OCI-LY3 (cell line): ENCODE data around the gene MAP2K6.

Experiments
- H2AFZ ChIP-seq: fragments of 200-600, 300-600 bp; shearing (Covaris generic); 2 replicates; pipeline ENCODE4 v1.6.0; 2014; ENCODE audit warnings: antibody characterized with exemption, low read depth, low read length
- H3K27ac ChIP-seq: fragments of 200-600, 300-600 bp; sonication (generic); 2 replicates; pipeline ENCODE4 v1.5.1; 2014; ENCODE audit warnings: mild to moderate bottlenecking, low read length, moderate library complexity, mixed read lengths
- H3K27me3 ChIP-seq: fragments of 200-600, 300-600 bp; sonication (generic); 2 replicates; pipeline ENCODE4 v1.6.1; 2014; ENCODE audit warnings: low read depth, low read length, mixed read lengths
- H3K36me3 ChIP-seq: fragments of 200-600, 300-600 bp; sonication (generic); replicated peaks from 2 replicates; pipeline ENCODE3; 2014; ENCODE audit warnings: low read depth, low read length, mixed read lengths
- H3K4me1 ChIP-seq: fragments of 300-600, 200-600 bp; sonication (generic); 2 replicates; pipeline ENCODE4 v1.6.1; 2014; ENCODE audit warnings: low read length, mixed read lengths
- H3K4me2 ChIP-seq: fragments of 200-600, 300-600 bp; sonication (generic); 2 replicates; pipeline ENCODE4 v1.6.1; 2014; ENCODE audit warnings: low read length, mixed read lengths
- H3K4me3 ChIP-seq: fragments of 300-600, 200-600 bp; sonication (generic); 2 replicates; pipeline ENCODE4 v1.5.1; 2014; ENCODE audit warnings: antibody characterized with exemption, mild to moderate bottlenecking, low read length, moderate library complexity
- H3K79me2 ChIP-seq: fragments of 300-600, 200-600 bp; shearing (Covaris generic); 2 replicates; pipeline ENCODE4 v1.6.1; 2014; ENCODE audit warnings: mild to moderate bottlenecking, low read length, mixed read lengths
- H3K9ac ChIP-seq: fragments of 300-600, 200-600 bp; shearing (Covaris generic); 2 replicates; pipeline ENCODE4 v1.6.0; 2014; ENCODE audit warnings: mild to moderate bottlenecking, low read length, moderate library complexity
- H3K9me3 ChIP-seq: fragments of 200-600, 300-600 bp; shearing (Covaris generic); 2 replicates; pipeline ENCODE4 v1.6.1; 2014; ENCODE audit warnings: low read length, mixed read lengths; ENCODE audit not compliant: insufficient read depth
- H4K20me1 ChIP-seq: fragments of 200-600, 300-600 bp; sonication (generic); 2 replicates; pipeline ENCODE4 v1.6.1; 2016; ENCODE audit warnings: low read length, mixed read lengths; ENCODE audit not compliant: insufficient read depth
- EZH2phosphoT487 ChIP-seq: fragments of 200-600 bp; shearing (Covaris generic); IDR thresholded peaks from 2 replicates; pipeline ENCODE4 v1.6.1; 2018; ENCODE audit warnings: antibody characterized with exemption, mixed run types, low read depth
- TF ChIP-seq, protein P1 (sequence below): fragments of 200-600, 300-600 bp; sonication (generic); IDR thresholded peaks from 2 replicates; pipeline ENCODE4 v1.5.1; 2014; ENCODE audit warnings: antibody characterized with exemption, low read length, low read depth

The MAP2K6 gene

DNA sequence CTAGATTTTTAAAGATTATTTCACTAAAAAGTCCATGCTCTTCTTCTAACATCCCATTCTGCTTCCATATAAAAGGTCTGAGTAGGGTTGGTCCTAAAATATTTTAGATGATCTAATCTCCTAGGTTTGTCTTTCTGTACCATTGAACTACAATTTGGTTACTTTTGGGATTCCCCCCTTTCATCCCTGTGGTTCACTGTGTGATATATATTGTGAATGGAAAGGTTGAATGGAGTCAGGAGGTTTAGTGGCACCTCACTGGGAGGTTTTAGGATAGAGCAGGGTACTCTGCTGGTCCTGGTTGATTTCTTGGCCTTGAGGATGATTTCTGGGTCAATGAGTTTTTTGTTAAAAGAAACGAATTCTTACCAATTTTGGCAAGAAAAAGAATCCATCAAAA is 29.5 kb downstream of the MAP2K6 start:
- Histone ChIP-seq H3K4me1 (no peaks in the 10 kb centered on the region), H3K27ac (no peak overlapping the region), H4K20me1 (no peaks in the 10 kb centered on the region), H3K4me3 (no peak overlapping the region), H3K79me2 (no peaks in the 10 kb centered on the region), H3K9me3 (no peaks in the 10 kb centered on the region), H3K27me3 (no peaks in the 10 kb centered on the region), H3K36me3 (no peaks in the 10 kb centered on the region), H3K4me2 (no peak overlapping the region), H3K9ac (no peak overlapping the region), H2AFZ (no peak overlapping the region)
- TF ChIP-seq EZH2phosphoT487, result no peak
- TF ChIP-seq, protein P1, sequence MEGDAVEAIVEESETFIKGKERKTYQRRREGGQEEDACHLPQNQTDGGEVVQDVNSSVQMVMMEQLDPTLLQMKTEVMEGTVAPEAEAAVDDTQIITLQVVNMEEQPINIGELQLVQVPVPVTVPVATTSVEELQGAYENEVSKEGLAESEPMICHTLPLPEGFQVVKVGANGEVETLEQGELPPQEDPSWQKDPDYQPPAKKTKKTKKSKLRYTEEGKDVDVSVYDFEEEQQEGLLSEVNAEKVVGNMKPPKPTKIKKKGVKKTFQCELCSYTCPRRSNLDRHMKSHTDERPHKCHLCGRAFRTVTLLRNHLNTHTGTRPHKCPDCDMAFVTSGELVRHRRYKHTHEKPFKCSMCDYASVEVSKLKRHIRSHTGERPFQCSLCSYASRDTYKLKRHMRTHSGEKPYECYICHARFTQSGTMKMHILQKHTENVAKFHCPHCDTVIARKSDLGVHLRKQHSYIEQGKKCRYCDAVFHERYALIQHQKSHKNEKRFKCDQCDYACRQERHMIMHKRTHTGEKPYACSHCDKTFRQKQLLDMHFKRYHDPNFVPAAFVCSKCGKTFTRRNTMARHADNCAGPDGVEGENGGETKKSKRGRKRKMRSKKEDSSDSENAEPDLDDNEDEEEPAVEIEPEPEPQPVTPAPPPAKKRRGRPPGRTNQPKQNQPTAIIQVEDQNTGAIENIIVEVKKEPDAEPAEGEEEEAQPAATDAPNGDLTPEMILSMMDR, result no peak

DNA sequence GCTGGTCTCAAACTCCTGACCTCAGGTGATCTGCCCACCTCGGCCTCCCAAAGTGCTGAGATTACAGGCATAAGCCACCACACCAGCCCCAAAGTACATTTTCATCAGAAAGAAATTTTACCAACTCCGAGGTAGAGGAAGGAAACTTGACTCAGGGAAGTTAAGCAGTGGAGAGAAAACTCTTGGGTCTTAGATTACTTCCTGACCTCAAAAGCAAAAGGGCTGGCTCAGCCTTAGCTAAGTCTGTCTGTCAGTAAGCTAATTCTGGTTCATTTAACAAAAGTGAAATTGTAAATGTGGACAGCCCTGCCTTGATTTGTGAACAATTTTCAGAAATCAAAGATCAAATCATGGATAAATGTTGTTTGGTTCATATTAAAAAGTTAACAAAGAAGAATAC is 30.6 kb downstream of the MAP2K6 start:
- Histone ChIP-seq H2AFZ (no peak overlapping the region), H3K27ac (no peak overlapping the region), H3K27me3 (no peaks in the 10 kb centered on the region), H4K20me1 (no peaks in the 10 kb centered on the region), H3K4me1 (no peaks in the 10 kb centered on the region), H3K4me3 (no peak overlapping the region), H3K79me2 (no peaks in the 10 kb centered on the region), H3K9ac (no peak overlapping the region), H3K9me3 (no peaks in the 10 kb centered on the region), H3K4me2 (no peak overlapping the region), H3K36me3 (no peaks in the 10 kb centered on the region)
- TF ChIP-seq, protein P1, result no peak
- no peak for TF ChIP-seq EZH2phosphoT487

DNA sequence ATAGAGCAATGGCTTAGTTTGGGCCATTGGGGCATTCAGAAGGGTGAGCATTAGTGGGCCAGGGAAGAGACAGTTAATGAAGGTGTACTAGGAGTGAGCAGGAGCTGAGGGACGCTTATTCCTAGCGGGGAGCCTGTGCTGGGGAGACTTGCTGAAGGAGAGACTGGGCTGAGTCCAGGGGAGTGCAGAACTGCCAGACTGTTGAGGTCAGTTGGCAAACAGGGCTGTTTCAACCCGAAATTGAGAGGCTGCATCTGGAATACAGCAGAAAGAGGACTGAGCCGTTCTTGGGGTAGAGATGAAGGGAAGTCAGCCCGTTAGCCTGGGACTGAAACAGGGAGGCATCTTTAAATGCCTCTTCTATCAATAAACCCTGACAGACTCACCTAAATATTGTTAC is 33.2 kb downstream of the MAP2K6 start:
- no peaks in the 10 kb centered on the region for H3K9me3 ChIP-seq
- no peak overlapping the region for H3K4me2 ChIP-seq
- no peak overlapping the region for H3K4me3 ChIP-seq
- no peak overlapping the region for H2AFZ ChIP-seq
- no peaks in the 10 kb centered on the region for H3K79me2 ChIP-seq
- TF ChIP-seq EZH2phosphoT487, result no peak
- TF ChIP-seq, protein P1, result no peak
- H3K27me3 ChIP-seq, result no peaks in the 10 kb centered on the region
- no peaks in the 10 kb centered on the region for H3K4me1 ChIP-seq
- no peak overlapping the region for H3K9ac ChIP-seq
- H4K20me1 ChIP-seq, result no peaks in the 10 kb centered on the region
- H3K27ac ChIP-seq, result no peak overlapping the region
- no peaks in the 10 kb centered on the region for H3K36me3 ChIP-seq

DNA sequence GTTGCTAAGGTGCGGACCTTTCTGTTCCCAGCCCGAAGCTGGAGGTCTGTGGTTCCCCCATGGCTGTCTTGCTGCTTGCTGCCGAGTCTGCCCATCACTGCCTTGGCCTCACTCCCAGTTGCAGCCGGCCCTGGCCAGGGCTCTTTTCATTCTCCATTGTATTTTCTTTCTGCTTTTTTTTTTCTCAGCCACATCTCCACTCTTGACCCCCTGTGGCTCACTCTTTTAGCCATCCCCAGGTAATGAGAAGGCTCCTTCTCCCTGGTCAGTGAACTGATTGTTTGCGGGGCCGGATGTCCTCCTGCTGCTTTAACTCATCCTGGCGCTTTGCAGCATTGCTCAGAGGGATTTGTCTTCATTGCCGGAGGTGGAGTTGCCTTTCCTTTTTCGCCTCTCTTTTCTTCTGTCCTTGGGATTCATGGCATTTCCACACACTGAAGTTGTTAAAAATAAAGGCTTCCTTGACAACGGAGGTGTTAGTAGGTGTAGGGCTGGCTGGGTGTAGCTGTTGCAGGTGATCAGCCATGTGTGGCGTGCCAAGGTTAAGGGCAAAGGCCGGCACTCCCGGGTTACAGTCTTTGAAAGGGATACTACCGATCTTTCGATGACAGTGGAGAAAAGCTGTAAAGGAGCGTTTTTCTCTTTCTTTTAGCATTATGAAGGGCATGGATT is 34.1 kb downstream of the MAP2K6 start:
- no peak overlapping the region for H3K27ac ChIP-seq

More for the DNA sequence above, 34.1 kb downstream of the MAP2K6 start:
- no peaks in the 10 kb centered on the region for H3K36me3 ChIP-seq
- no peaks in the 10 kb centered on the region for H3K79me2 ChIP-seq
- TF ChIP-seq EZH2phosphoT487, result no peak
- TF ChIP-seq, protein P1, result no peak
- no peak overlapping the region for H2AFZ ChIP-seq
- no peaks in the 10 kb centered on the region for H4K20me1 ChIP-seq
- no peak overlapping the region for H3K4me3 ChIP-seq
- no peak overlapping the region for H3K4me2 ChIP-seq
- no peaks in the 10 kb centered on the region for H3K4me1 ChIP-seq
- H3K9me3 ChIP-seq, result no peaks in the 10 kb centered on the region
- H3K27me3 ChIP-seq, result no peaks in the 10 kb centered on the region
- H3K9ac ChIP-seq, result no peak overlapping the region
